ENCODE results near the gene SLC12A7.

GRCh38 chr5:1068204-1068894 lies 43.5 kb downstream of the SLC12A7 start:
- TF ChIP-seq KLF16 (CRISPR knock-in tag; IDR thresholded peaks at IDR 0.05) (no peak), CBFB (CRISPR knock-in tag; IDR thresholded peaks at IDR 0.05) (no peak), ESRRA (CRISPR knock-in tag; IDR thresholded peaks at IDR 0.05; ENCODE audit: low read depth) (no peak), ZNF619 (CRISPR knock-in tag; IDR thresholded peaks at IDR 0.05) (no peak), POLR2AphosphoS5 (IDR thresholded peaks at IDR 0.05; ENCODE audit: low read depth, low read length) (no peak)
- TF ChIP-seq, protein P1, sequence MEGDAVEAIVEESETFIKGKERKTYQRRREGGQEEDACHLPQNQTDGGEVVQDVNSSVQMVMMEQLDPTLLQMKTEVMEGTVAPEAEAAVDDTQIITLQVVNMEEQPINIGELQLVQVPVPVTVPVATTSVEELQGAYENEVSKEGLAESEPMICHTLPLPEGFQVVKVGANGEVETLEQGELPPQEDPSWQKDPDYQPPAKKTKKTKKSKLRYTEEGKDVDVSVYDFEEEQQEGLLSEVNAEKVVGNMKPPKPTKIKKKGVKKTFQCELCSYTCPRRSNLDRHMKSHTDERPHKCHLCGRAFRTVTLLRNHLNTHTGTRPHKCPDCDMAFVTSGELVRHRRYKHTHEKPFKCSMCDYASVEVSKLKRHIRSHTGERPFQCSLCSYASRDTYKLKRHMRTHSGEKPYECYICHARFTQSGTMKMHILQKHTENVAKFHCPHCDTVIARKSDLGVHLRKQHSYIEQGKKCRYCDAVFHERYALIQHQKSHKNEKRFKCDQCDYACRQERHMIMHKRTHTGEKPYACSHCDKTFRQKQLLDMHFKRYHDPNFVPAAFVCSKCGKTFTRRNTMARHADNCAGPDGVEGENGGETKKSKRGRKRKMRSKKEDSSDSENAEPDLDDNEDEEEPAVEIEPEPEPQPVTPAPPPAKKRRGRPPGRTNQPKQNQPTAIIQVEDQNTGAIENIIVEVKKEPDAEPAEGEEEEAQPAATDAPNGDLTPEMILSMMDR (CRISPR knock-in tag; IDR thresholded peaks at IDR 0.05) = no peak
